Prostate gland (tissue), 2 donors: Measurements from ENCODE around the gene APCDD1L. TPM values are rescaled to one million over a fixed set of nuclear protein-coding genes. Genes with fewer than 3 reads are reported as not detected.

ENCODE experiments used
- DNase-seq: peaks from one replicate; pipeline ENCODE4 v3.0.0-alpha.2; 2019; ENCODE audit warnings: low spot score
- H3K27ac ChIP-seq, 2 donors: fragments of 200-600 bp; sonication (generic); 2 replicates each; pipeline ENCODE4 v1.5.1; 2017 to 2019
- H3K27me3 ChIP-seq: fragments of 200-600 bp; sonication (generic); replicated peaks from 2 replicates; pipeline ENCODE4 v1.5.1; 2019; ENCODE audit not compliant: insufficient read depth
- H3K36me3 ChIP-seq, 2 donors: fragments of 200-600 bp; sonication (generic); 1 replicate in 1 of 2; 2 replicates in 1 of 2; pipeline versions ENCODE4 v1.5.1 to v1.8.1; 2017 to 2019
- H3K4me1 ChIP-seq: fragments of 200-600 bp; sonication (generic); replicated peaks from 2 replicates; pipeline ENCODE4 v1.5.1; 2019
- H3K4me3 ChIP-seq, 2 donors: fragments of 200-600 bp; sonication (generic); 2 replicates each; pipeline ENCODE4 v1.5.1; 2017 to 2019
- H3K9me3 ChIP-seq: fragments of 200-600 bp; sonication (generic); 2 replicates; pipeline ENCODE4 v1.5.1; 2017
- CTCF ChIP-seq, 4 experiments: fragments of 200-600 bp in 2 of 4; fragments of 450-650 bp in 2 of 4; sonication (generic) in 2 of 4; IDR thresholded peaks; 1 replicate in 3 of 4; 2 replicates in 1 of 4; pipeline ENCODE4 v1.5.1; 2016 to 2019; ENCODE audit warnings: antibody characterized with exemption in 4 of 4, mild to moderate bottlenecking in 2 of 4, moderate library complexity in 2 of 4
- POLR2A ChIP-seq: fragments of 450-650 bp; IDR thresholded peaks from one replicate; pipeline ENCODE4 v1.6.1; 2016; ENCODE audit warnings: antibody characterized with exemption, mild to moderate bottlenecking
- POLR2AphosphoS5 ChIP-seq: sonication (generic); formaldehyde crosslinking; IDR thresholded peaks from one replicate; pipeline ENCODE4 v1.6.1; 2017; ENCODE audit warnings: antibody characterized with exemption
- WGBS: methylation state at CpG from one replicate; pipeline ENCODE4 v1.1.5; 2018; 5-methylcytosine and 5-hydroxymethylcytosine counted together
- intact Hi-C: fragments of 100-400 bp; cut with DNase I; formaldehyde crosslinking; loops from one replicate; pipeline ENCODE4 v1.14.2; 2022
- total RNA-seq, 2 donors: library from RNA; depleted of rRNA; stranded (reverse); fragments of >200 nt; gene quantifications; one replicate each; pipeline ENCODE4 v1.1.0, GENCODE V29; 2016

Gene APCDD1L
- total RNA-seq, 2 donors from 2014 or later: 0.23 to 0.46 TPM

GRCh38 chr20:58552366-58552934, 37.3 kb upstream of the APCDD1L start:
- Histone ChIP-seq H3K36me3 (no peaks in the 10 kb centered on the region), H3K27ac (no peak overlapping the region), H3K4me3 (no peak overlapping the region), H3K4me1 (no peaks in the 10 kb centered on the region), H3K27me3 (no peaks in the 10 kb centered on the region), H3K9me3 (no peaks in the 10 kb centered on the region)
- 93% methylated on average over 11 of the region's 11 CpGs for WGBS
- intact Hi-C loops: loop anchor here (2.0 kb wide), 1 partner anchor 44 kb away; no protein-coding TSS in a partner anchor
- no peak for DNase-seq
- TF ChIP-seq CTCF (IDR thresholded peaks at IDR 0.05) (no peak), POLR2A (no peak), POLR2AphosphoS5 (no peak)

- no peaks in the 10 kb centered on the region for H3K27me3 ChIP-seq
- no peaks in the 10 kb centered on the region for H3K9me3 ChIP-seq
- DNase-seq: no peak
- intact Hi-C loops: loop anchor here (2.0 kb wide), 1 partner anchor 45 kb away; no protein-coding TSS in a partner anchor
- H3K27ac ChIP-seq: no peak overlapping the region
- WGBS: 96% methylated on average over 8 of the region's 8 CpGs
- no peaks in the 10 kb centered on the region for H3K36me3 ChIP-seq
- TF ChIP-seq POLR2AphosphoS5 (no peak), CTCF (IDR thresholded peaks at IDR 0.05) (no peak), POLR2A (no peak)
- no peaks in the 10 kb centered on the region for H3K4me1 ChIP-seq
- no peak overlapping the region for H3K4me3 ChIP-seq
Measured at GRCh38 chr20:58551631-58552030, 36.4 kb upstream of the APCDD1L start.

- peak; percentile 50 for TF ChIP-seq POLR2AphosphoS5
- TF ChIP-seq CTCF (IDR thresholded peaks at IDR 0.05): no peak
- Histone ChIP-seq H3K36me3 (no peaks in the 10 kb centered on the region), H3K27ac (no peak overlapping the region), H3K4me1 (no peaks in the 10 kb centered on the region), H3K4me3 (no peak overlapping the region), H3K27me3 (no peaks in the 10 kb centered on the region), H3K9me3 (no peaks in the 10 kb centered on the region)
- 27% methylated on average over 17 of the region's 17 CpGs for WGBS
- intact Hi-C loops: no loop called here
- DNase-seq: peak; percentile 40
Measured at GRCh38 chr20:58550275-58551059, 35.3 kb upstream of the APCDD1L start.

GRCh38 chr20:58549231-58550209, 34.3 kb upstream of the APCDD1L start:
- no peak for DNase-seq
- WGBS: 91% methylated on average over 13 of the region's 13 CpGs
- intact Hi-C loops: no loop called here
- no peak for TF ChIP-seq POLR2AphosphoS5
- no peak for TF ChIP-seq POLR2A
- TF ChIP-seq CTCF (IDR thresholded peaks at IDR 0.05): no peak
- Histone ChIP-seq H3K9me3 (no peaks in the 10 kb centered on the region), H3K4me3 (no peak overlapping the region), H3K27ac (no peak overlapping the region), H3K27me3 (no peaks in the 10 kb centered on the region), H3K4me1 (no peaks in the 10 kb centered on the region), H3K36me3 (no peaks in the 10 kb centered on the region)
